ENCODE data around the gene EYS. TPM values are rescaled to one million over a fixed set of nuclear protein-coding genes. Genes with fewer than 3 reads are reported as not detected.

EYS gene
- total RNA-seq, 1 donor from 2014 or later, result not detected

- Histone ChIP-seq H3K27ac (no peak overlapping the region), H3K27me3 (no peaks in the 10 kb centered on the region), H3K4me3 (no peak overlapping the region), H3K36me3 (no peaks in the 10 kb centered on the region), H3K4me1 (no peaks in the 10 kb centered on the region), H3K9me3 (no peaks in the 10 kb centered on the region)
- DNase-seq (ENCODE audit: low spot score in 2 of 2), result no peak
- intact Hi-C loops (cut with DNase I), result no loop called here
- no peak for TF ChIP-seq CTCF (IDR thresholded peaks at IDR 0.05)
Observed at GRCh38 chr6:65259982-65260381, 447.0 kb downstream of the EYS start.

GRCh38 chr6:65259059-65259458 is 448.0 kb downstream of the EYS start:
- Histone ChIP-seq H3K36me3 (no peaks in the 10 kb centered on the region), H3K4me3 (no peak overlapping the region), H3K4me1 (no peaks in the 10 kb centered on the region), H3K9me3 (no peaks in the 10 kb centered on the region), H3K27ac (no peak overlapping the region), H3K27me3 (no peaks in the 10 kb centered on the region)
- DNase-seq (ENCODE audit: low spot score in 2 of 2), result no peak
- no peak for TF ChIP-seq CTCF (IDR thresholded peaks at IDR 0.05)
- intact Hi-C loops (cut with DNase I), result no loop called here

GRCh38 chr6:65253041-65253440 is 454.0 kb downstream of the EYS start:
- intact Hi-C loops (cut with DNase I), result no loop called here
- DNase-seq (ENCODE audit: low spot score in 2 of 2), result no peak

GRCh38 chr6:65248101-65248610 is 458.9 kb downstream of the EYS start:
- TF ChIP-seq CTCF (IDR thresholded peaks at IDR 0.05), result no peak
- H3K4me1 ChIP-seq, result no peaks in the 10 kb centered on the region

More at GRCh38 chr6:65253041-65253440, 454.0 kb downstream of the EYS start:
- TF ChIP-seq CTCF (IDR thresholded peaks at IDR 0.05), result no peak
- Histone ChIP-seq H3K4me3 (no peak overlapping the region), H3K9me3 (no peaks in the 10 kb centered on the region), H3K27me3 (no peaks in the 10 kb centered on the region), H3K27ac (no peak overlapping the region), H3K4me1 (no peaks in the 10 kb centered on the region), H3K36me3 (no peaks in the 10 kb centered on the region)

GRCh38 chr6:65231616-65232015 is 475.4 kb downstream of the EYS start:
- Histone ChIP-seq H3K27ac (no peak overlapping the region), H3K4me1 (no peaks in the 10 kb centered on the region), H3K9me3 (no peaks in the 10 kb centered on the region), H3K27me3 (no peaks in the 10 kb centered on the region), H3K4me3 (no peak overlapping the region), H3K36me3 (no peaks in the 10 kb centered on the region)
- DNase-seq (ENCODE audit: low spot score in 2 of 2), result no peak
- intact Hi-C loops (cut with DNase I), result no loop called here
- TF ChIP-seq CTCF (IDR thresholded peaks at IDR 0.05), result no peak

More at GRCh38 chr6:65248101-65248610, 458.9 kb downstream of the EYS start:
- Histone ChIP-seq H3K27ac (no peak overlapping the region), H3K9me3 (no peaks in the 10 kb centered on the region), H3K4me3 (no peak overlapping the region), H3K27me3 (no peaks in the 10 kb centered on the region), H3K36me3 (no peaks in the 10 kb centered on the region)
- intact Hi-C loops (cut with DNase I), result no loop called here
- DNase-seq (ENCODE audit: low spot score in 2 of 2), result no peak

GRCh38 chr6:65229825-65230224 is 477.2 kb downstream of the EYS start:
- intact Hi-C loops (cut with DNase I), result no loop called here
- no peak for DNase-seq (ENCODE audit: low spot score in 2 of 2)
- no peak for TF ChIP-seq CTCF (IDR thresholded peaks at IDR 0.05)

More at GRCh38 chr6:65229825-65230224, 477.2 kb downstream of the EYS start:
- Histone ChIP-seq H3K27me3 (no peaks in the 10 kb centered on the region), H3K27ac (no peak overlapping the region), H3K36me3 (no peaks in the 10 kb centered on the region), H3K9me3 (no peaks in the 10 kb centered on the region), H3K4me1 (no peaks in the 10 kb centered on the region), H3K4me3 (no peak overlapping the region)

Data from ascending aorta (tissue), 2 donors.